ENCODE data around the gene THAP8. TPM values are rescaled to one million over a fixed set of nuclear protein-coding genes. Genes with fewer than 3 reads are reported as not detected.

Gene THAP8
- total and polyA plus RNA-seq, 2 of the 8 experiments (the other 6 are each of a cell fraction or from before 2014, with no cell fraction given) = 6.0 to 11.1 TPM

- TF ChIP-seq SP2 (IDR thresholded peaks at IDR 0.05; ENCODE audit: low read length) (peak; percentile 21; the same call in 1 of the 2 replicates), SAP30 (IDR thresholded peaks at IDR 0.05; ENCODE audit: insufficient read depth, insufficient replicate concordance, low read length) (peak; percentile 56), SP1 (IDR thresholded peaks at IDR 0.05; ENCODE audit: low read depth, low read length) (peak; percentile 64), RXRA (IDR thresholded peaks at IDR 0.05; ENCODE audit: insufficient read depth, low read depth, low read length) (no peak), PHF8 (conservative IDR thresholded peaks at IDR 0.05; ENCODE audit: low read depth, low read length) (peak; percentile 77), E2F6 (IDR thresholded peaks at IDR 0.05) (peak; percentile 91), BACH1 (IDR thresholded peaks at IDR 0.05; ENCODE audit: low read length) (no peak), NANOG (IDR thresholded peaks at IDR 0.05; ENCODE audit: insufficient read depth, low read depth, low read length, poor library complexity, severe bottlenecking) (no peak), CEBPB (IDR thresholded peaks at IDR 0.05; ENCODE audit: low read depth, low read length) (no peak), CBX8 (IDR thresholded peaks at IDR 0.05; ENCODE audit: borderline replicate concordance, low read depth, low read length) (no peak), SIN3A (conservative IDR thresholded peaks at IDR 0.05 in 1 of 2, IDR thresholded peaks at IDR 0.05 in 1 of 2; ENCODE audit: low read depth in 1 of 2, low read length in 2 of 2) (no peak; a peak in 1 of 4 replicates), RBBP5 (IDR thresholded peaks at IDR 0.05; ENCODE audit: borderline replicate concordance, low read depth, low read length) (no peak), TCF12 (IDR thresholded peaks at IDR 0.05; ENCODE audit: low read depth, low read length) (no peak), TAF1 (IDR thresholded peaks at IDR 0.05; ENCODE audit: low read depth, low read length) (no peak; the same call in none of the 2 replicates), CHD1 (IDR thresholded peaks at IDR 0.05; ENCODE audit: low read depth, low read length) (no peak), MAFK (IDR thresholded peaks at IDR 0.05; ENCODE audit: low read depth, low read length) (no peak), KDM4A (IDR thresholded peaks at IDR 0.05; ENCODE audit: low read depth, low read length, severe bottlenecking) (peak; percentile 75), CHD2 (IDR thresholded peaks at IDR 0.05; ENCODE audit: low read length) (peak; percentile 59; the same call in 1 of the 2 replicates), BCL11A (IDR thresholded peaks at IDR 0.05; ENCODE audit: low read depth in 2 of 2, low read length in 2 of 2) (no peak), KDM1A (IDR thresholded peaks at IDR 0.05; ENCODE audit: borderline replicate concordance, low read length) (no peak)
- TF ChIP-seq, protein P1, sequence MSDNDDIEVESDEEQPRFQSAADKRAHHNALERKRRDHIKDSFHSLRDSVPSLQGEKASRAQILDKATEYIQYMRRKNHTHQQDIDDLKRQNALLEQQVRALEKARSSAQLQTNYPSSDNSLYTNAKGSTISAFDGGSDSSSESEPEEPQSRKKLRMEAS (IDR thresholded peaks at IDR 0.05) = peak; percentile 65; the same call in 1 of the 2 replicates
Measured at GRCh38 chr19:36054733-36055686, 925 bp upstream of the THAP8 start, which contains the start of gene WDR62 (continued).

Data from H1 (cell line).